ENCODE data around the gene ABLIM1.

GRCh38 chr10:114544045-114544659 is 113.9 kb downstream of the ABLIM1 start:
- TF ChIP-seq POLR2A (IDR thresholded peaks at IDR 0.05) = no peak
- no peak for TF ChIP-seq CTCF (IDR thresholded peaks at IDR 0.05 in 8 of 11, conservative IDR thresholded peaks at IDR 0.05 in 3 of 11)
